GM19099 (cell line): ENCODE data around the gene CAMK2B.

Source experiments
- POLR2A ChIP-seq: IDR thresholded peaks from 3 replicates; pipeline ENCODE4 v1.6.1; 2011; ENCODE audit warnings: low read depth; ENCODE audit not compliant: insufficient read length; ENCODE audit errors: extremely low read depth

Gene CAMK2B

GRCh38 chr7:44212581-44213184, 112.7 kb downstream of the CAMK2B start:
- no peak for TF ChIP-seq POLR2A

- TF ChIP-seq POLR2A: no peak
Measured at GRCh38 chr7:44212018-44212417, 113.4 kb downstream of the CAMK2B start.

- TF ChIP-seq POLR2A: no peak
Measured at GRCh38 chr7:44211126-44211675, 114.2 kb downstream of the CAMK2B start.

GRCh38 chr7:44210107-44210506, 115.3 kb downstream of the CAMK2B start:
- no peak for TF ChIP-seq POLR2A

- TF ChIP-seq POLR2A: no peak
Measured at GRCh38 chr7:44208085-44208484, 117.3 kb downstream of the CAMK2B start.

GRCh38 chr7:44206008-44206407, 119.4 kb downstream of the CAMK2B start:
- no peak for TF ChIP-seq POLR2A

GRCh38 chr7:44201813-44202212, 123.6 kb downstream of the CAMK2B start:
- TF ChIP-seq POLR2A: no peak

- TF ChIP-seq POLR2A: peak; percentile 92
Measured at GRCh38 chr7:44200699-44201461, 124.5 kb downstream of the CAMK2B start, which contains the start of gene YKT6. Gene YKT6 (plus strand): TSS chr7:44200978. CDS start chr7:44201136, 158 bp downstream.

- TF ChIP-seq POLR2A: no peak
Measured at GRCh38 chr7:44197474-44197873, 127.9 kb downstream of the CAMK2B start.

- no peak for TF ChIP-seq POLR2A
Measured at GRCh38 chr7:44196450-44196872, 128.9 kb downstream of the CAMK2B start.

GRCh38 chr7:44195889-44196288, 129.5 kb downstream of the CAMK2B start:
- no peak for TF ChIP-seq POLR2A

- no peak for TF ChIP-seq POLR2A
Measured at GRCh38 chr7:44194562-44195145, 130.7 kb downstream of the CAMK2B start.

- no peak for TF ChIP-seq POLR2A
Measured at GRCh38 chr7:44194069-44194468, 131.3 kb downstream of the CAMK2B start.

GRCh38 chr7:44193011-44193802, 132.2 kb downstream of the CAMK2B start:
- TF ChIP-seq POLR2A: no peak

GRCh38 chr7:44191171-44191570, 134.2 kb downstream of the CAMK2B start:
- no peak for TF ChIP-seq POLR2A
